Smooth muscle cell of the umbilical artery (primary cell): ENCODE measurements around the gene DAPK3. TPM values are rescaled to one million over a fixed set of nuclear protein-coding genes. Genes with fewer than 3 reads are reported as not detected.

Source experiments
- total RNA-seq: library from RNA; depleted of rRNA; stranded (reverse); fragments of >200 nt; gene quantifications from 2 replicates; pipeline ENCODE4 v1.2.3, GENCODE V29; 2014

Gene DAPK3
- total RNA-seq = 169 and 182 TPM in 2 replicates

DNA sequence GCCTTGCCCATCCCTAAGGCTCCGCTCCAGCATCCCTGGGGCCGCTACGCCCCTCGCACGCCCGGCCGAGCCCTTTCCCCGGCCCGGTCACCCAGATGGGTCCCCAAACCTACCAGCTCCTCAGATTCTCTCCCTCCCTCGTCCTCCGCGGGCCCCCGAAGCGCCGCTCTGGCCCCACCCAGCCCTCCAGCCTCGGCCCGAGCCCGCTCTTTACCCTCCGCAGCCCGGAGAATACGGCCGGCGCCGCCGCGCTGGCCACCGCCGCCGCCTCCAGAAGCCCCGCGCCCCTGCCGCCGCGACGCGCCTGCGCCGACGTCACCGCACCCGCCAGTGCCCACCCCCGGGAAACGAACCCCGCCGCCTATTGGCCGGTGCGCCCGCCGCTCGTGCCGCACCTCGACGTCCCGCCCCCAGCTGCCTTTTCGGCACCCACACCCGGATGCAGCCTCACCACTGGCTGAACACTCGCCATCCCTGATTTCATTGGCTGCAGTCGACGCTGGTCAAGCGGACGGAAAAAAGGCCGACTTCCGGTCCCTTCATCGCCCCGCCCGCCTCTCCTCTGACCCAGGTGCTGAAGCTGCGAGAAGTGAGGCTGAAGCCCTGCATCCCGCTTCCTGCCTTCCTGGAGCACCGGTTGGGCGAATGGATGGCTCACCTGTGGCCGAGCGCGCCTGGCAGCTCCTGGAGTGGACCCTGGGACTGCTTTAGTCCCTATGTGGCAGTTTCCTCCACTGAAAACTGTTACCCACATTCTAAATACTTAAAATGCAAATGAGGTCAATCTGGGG is at the start of gene DAPK3:
Gene DAPK3, minus strand, starts transcription at position 292 of the 791 bp plus-strand sequence. CDS start 1,364 bp downstream, outside the sequence.

DNA sequence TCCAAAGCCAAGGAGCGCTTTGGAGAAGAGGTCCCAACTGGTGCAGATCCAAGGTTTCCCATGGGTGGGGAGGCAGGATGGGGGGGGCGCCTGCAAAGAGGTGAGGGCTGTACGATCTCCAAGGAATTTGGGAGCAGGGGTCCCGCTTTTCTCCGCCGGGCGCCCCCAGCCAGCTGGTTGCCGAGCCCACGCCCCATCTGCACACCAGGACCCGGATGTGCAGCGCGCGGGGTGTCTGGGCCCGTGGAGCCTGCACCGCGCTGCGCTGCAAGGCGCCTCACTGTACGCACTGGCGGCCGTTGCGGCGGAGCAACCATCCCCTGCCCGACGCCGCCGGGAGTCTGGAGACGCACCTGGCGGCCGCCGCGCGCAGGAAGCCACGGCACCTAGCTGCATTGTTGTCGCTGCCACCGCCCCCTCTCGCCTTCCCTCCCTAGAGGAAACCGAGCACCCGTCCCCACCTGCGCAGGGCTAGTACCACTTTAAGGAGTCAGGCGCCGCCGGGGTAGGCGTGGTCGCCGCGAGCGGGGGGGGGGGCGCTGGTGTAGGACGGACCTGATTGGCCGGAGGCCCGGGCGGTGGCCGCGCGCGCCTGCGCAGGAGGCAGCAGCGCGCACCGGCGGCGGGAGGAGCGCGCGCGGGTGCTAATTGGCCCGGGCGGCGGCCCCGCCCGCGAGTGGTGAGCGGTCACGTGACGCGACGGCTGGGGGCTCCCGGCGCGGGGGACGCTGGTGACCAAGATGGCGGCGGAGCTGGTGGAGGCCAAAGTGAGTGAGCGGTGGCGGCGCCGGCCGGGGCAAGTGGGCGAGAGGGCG is 36.3 kb upstream of the DAPK3 start, which contains the start of gene PIAS4:
Gene PIAS4, plus strand, starts transcription at position 716 of the 815 bp plus-strand sequence. Its CDS starts 25 bp downstream, at position 741.

DNA sequence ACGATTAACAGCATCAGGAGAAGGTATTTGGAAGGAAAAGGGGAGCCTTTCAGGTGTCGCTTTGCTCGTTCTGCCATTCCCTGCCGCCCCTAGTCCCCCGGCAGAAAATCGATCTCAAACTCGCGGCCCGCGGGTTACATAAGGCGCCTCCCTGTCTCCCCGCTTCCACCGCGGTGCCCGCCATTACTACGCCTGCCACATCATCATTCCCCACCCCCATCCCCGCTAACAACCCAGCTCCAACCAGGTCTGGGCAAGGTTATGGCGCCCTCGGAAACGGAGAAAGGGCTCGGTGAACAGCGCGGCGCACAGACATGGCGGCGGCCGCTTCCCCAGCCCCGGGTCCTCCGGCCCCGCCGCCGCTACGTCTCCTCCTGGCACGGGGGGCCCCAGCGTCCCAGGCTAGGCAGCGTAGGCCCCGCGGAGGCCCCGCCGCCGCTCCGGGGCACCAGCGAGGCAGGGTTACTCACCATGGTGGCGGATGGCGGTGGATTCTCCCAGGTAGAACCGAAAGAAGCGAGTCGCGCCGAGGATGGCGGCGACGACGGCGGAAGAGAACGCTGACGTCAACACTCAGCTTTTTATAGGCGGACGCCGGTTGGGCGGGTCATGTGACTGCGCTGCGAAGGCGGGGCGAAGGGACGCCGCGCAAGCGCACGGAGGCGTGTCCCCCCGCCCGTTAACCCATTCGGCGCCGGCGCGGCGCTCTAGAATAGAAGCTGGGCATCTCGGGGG is 14.2 kb upstream of the DAPK3 start, which contains the start of gene EEF2:
Gene EEF2, minus strand, starts transcription at position 556 of the 735 bp plus-strand sequence. Its CDS starts 83 bp downstream, at position 473.

DNA sequence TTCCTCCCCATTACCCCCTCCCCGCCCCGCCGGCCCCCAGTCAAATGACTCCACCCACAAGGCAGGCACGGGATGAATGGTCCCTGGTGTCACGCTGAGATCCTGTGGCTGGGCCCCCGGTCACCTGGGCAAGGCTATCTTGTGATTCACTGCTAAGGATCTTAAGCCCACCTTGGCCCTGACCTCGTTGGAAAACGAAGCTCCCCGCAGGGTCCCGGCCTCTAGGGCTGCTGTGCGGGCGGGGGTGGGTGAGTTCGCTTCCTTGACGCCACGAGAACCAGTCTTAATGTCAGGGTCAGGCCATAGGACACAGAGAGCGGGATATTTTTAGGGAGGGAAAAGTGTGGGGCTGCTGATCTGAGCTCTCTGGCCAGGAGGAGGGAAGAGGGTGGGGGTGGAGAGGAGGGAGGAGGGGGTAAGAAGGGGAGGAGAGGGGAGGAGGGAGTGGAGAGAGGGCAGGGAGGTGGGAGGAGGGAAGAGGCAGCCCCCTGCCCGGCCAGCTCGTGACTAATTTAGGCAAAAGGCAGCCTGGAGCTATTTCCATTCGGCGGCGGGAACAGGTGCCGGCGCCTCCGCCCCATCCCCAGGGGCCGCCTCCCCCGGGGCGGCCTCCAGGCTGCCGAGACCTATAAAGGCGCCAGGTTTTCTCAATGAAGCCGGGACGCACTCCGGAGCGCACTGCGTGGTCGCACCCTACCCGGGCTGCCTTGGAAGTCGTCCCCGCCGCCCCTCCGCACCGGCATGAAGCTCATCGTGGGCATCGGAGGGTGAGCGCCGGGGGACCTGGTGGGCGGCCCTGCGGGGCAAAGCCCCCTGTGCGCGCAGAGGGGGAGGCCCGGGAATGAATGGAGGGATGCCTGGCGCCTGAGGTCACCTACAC is 37.7 kb downstream of the DAPK3 start, which contains the start of gene NMRK2:
Gene NMRK2, plus strand, starts transcription at position 139 of the 880 bp plus-strand sequence. Its CDS starts 603 bp downstream, at position 742.

Other genes starting within 250 kb of the DAPK3 start
- 26.5 and 27.6 TPM in 2 replicates for gene APBA3, start 209.4 kb downstream of the DAPK3 start, total RNA-seq
- gene MRPL54, start 208.4 kb downstream of the DAPK3 start, total RNA-seq = 13.4 and 36.8 TPM in 2 replicates
- not detected in 2 replicates for gene RAX2, start 198.9 kb downstream of the DAPK3 start, total RNA-seq
- not detected in 2 replicates for gene MATK, start 184.7 kb downstream of the DAPK3 start, total RNA-seq
- gene ZFR2, start 102.1 kb downstream of the DAPK3 start, total RNA-seq = not detected in 2 replicates
- gene ATCAY, start 90.4 kb downstream of the DAPK3 start, total RNA-seq = not detected in 2 replicates
- not detected in 2 replicates for gene NMRK2, start 38.0 kb downstream of the DAPK3 start, total RNA-seq
- gene EEF2, start 14.4 kb upstream of the DAPK3 start, total RNA-seq = 3,552 and 3,788 TPM in 2 replicates
- 8.3 and 12.3 TPM in 2 replicates for gene PIAS4, start 36.6 kb upstream of the DAPK3 start, total RNA-seq
- gene ZBTB7A, start 95.8 kb upstream of the DAPK3 start, total RNA-seq = 21.1 and 36.2 TPM in 2 replicates
- 111 and 139 TPM in 2 replicates for gene MAP2K2, start 153.0 kb upstream of the DAPK3 start, total RNA-seq
- not detected in 2 replicates for gene CREB3L3, start 182.5 kb upstream of the DAPK3 start, total RNA-seq
- 13.4 and 24.6 TPM in 2 replicates for gene SIRT6, start 211.5 kb upstream of the DAPK3 start, total RNA-seq
- gene ANKRD24, start 211.6 kb upstream of the DAPK3 start, total RNA-seq = 2.1 and 2.9 TPM in 2 replicates